Neural cell (in vitro differentiated cells): ENCODE results near the gene MED13L. TPM values are rescaled to one million over a fixed set of nuclear protein-coding genes. Genes with fewer than 3 reads are reported as not detected.

ENCODE experiments used
- H2AFZ ChIP-seq: fragments of 200-600, 300-800 bp; sonication (generic), shearing (Covaris generic); 2 replicates; pipeline ENCODE4 v1.6.0; 2014; ENCODE audit warnings: low read depth, mild to moderate bottlenecking, antibody characterized with exemption, low read length, moderate library complexity
- H3F3A ChIP-seq: fragments of 200-600 bp; shearing (Covaris generic); 2 replicates; pipeline ENCODE4 v1.6.1; 2016; ENCODE audit warnings: mild to moderate bottlenecking, moderate library complexity, mixed read lengths, antibody characterized with exemption, low read length; ENCODE audit not compliant: insufficient read depth, poor library complexity, severe bottlenecking
- H3K27ac ChIP-seq: fragments of 200-600, 300-800 bp; sonication (generic), shearing (Covaris generic); 2 replicates; pipeline ENCODE4 v1.5.1; 2014; ENCODE audit warnings: mild to moderate bottlenecking, low read length, moderate library complexity
- H3K27me3 ChIP-seq: fragments of 300-800, 200-600 bp; sonication (generic), shearing (Covaris generic); 2 replicates; pipeline ENCODE4 v1.6.0; 2014; ENCODE audit warnings: mild to moderate bottlenecking, low read depth, low read length, moderate library complexity; ENCODE audit not compliant: insufficient read depth
- H3K36me3 ChIP-seq: fragments of 300-800, 200-600 bp; sonication (generic), shearing (Covaris generic); 2 replicates; pipeline ENCODE4 v1.5.1; 2014; ENCODE audit warnings: mild to moderate bottlenecking, antibody characterized with exemption, low read length, moderate library complexity; ENCODE audit not compliant: insufficient read depth
- H3K4me2 ChIP-seq: fragments of 300-800, 200-600 bp; sonication (generic), shearing (Covaris generic); 2 replicates; pipeline ENCODE4 v1.6.0; 2014; ENCODE audit warnings: mild to moderate bottlenecking, low read length
- H3K4me3 ChIP-seq: fragments of 300-800, 200-600 bp; sonication (generic), shearing (Covaris generic); 2 replicates; pipeline ENCODE4 v1.5.1; 2014; ENCODE audit warnings: mild to moderate bottlenecking, low read length, moderate library complexity
- H3K79me2 ChIP-seq: fragments of 200-600 bp; shearing (Covaris generic); replicated peaks from 2 replicates; pipeline ENCODE4 v1.6.0; 2014; ENCODE audit warnings: mild to moderate bottlenecking, low read length, moderate library complexity; ENCODE audit not compliant: insufficient read depth
- H3K9ac ChIP-seq: fragments of 300-800, 200-600 bp; sonication (generic), shearing (Covaris generic); 2 replicates; pipeline ENCODE4 v1.6.1; 2016; ENCODE audit warnings: mild to moderate bottlenecking, low read length, mixed read lengths
- H3K9me2 ChIP-seq: fragments of 200-600 bp; shearing (Covaris generic); 2 replicates; pipeline ENCODE4 v1.6.1; 2016; ENCODE audit warnings: mild to moderate bottlenecking, low read length, mixed read lengths; ENCODE audit not compliant: insufficient read depth
- H3K9me3 ChIP-seq: fragments of 200-600, 300-800 bp; sonication (generic), shearing (Covaris generic); 2 replicates; pipeline ENCODE4 v1.6.1; 2016; ENCODE audit warnings: mild to moderate bottlenecking, mixed run types, low read length, moderate library complexity, mixed read lengths
- H4K20me1 ChIP-seq: fragments of 200-600 bp; shearing (Covaris generic); 2 replicates; pipeline ENCODE4 v1.6.1; 2016; ENCODE audit warnings: mild to moderate bottlenecking, mixed run types; ENCODE audit not compliant: insufficient read depth
- EP300 ChIP-seq: fragments of 450-650 bp; conservative IDR thresholded peaks from 2 replicates; pipeline ENCODE4 v1.6.1; 2014; ENCODE audit warnings: antibody characterized with exemption, mild to moderate bottlenecking, moderate library complexity; ENCODE audit not compliant: poor library complexity, severe bottlenecking
- EZH2 ChIP-seq: fragments of 200-600, 300-800 bp; shearing (Covaris generic), sonication (generic); IDR thresholded peaks from 2 replicates; pipeline ENCODE4 v1.6.1; 2014; ENCODE audit warnings: antibody characterized with exemption, low read length, borderline replicate concordance, mild to moderate bottlenecking; ENCODE audit not compliant: insufficient read depth, poor library complexity, severe bottlenecking
- MXI1 ChIP-seq: fragments of 450-650 bp; conservative IDR thresholded peaks from 2 replicates; pipeline ENCODE4 v1.6.1; 2014; ENCODE audit warnings: antibody characterized with exemption, mild to moderate bottlenecking; ENCODE audit not compliant: poor library complexity, severe bottlenecking
- POLR2AphosphoS5 ChIP-seq: IDR thresholded peaks from 2 replicates; pipeline ENCODE4 v1.6.1; 2012
- RAD21 ChIP-seq: fragments of 450-650 bp; conservative IDR thresholded peaks from 2 replicates; pipeline ENCODE4 v1.6.1; 2014; ENCODE audit warnings: antibody characterized with exemption, mild to moderate bottlenecking, moderate library complexity
- REST ChIP-seq: IDR thresholded peaks from 2 replicates; pipeline ENCODE4 v1.6.1; 2012; ENCODE audit warnings: borderline replicate concordance
- SMC3 ChIP-seq: fragments of 450-650 bp; conservative IDR thresholded peaks from 2 replicates; pipeline ENCODE4 v1.6.1; 2014; ENCODE audit warnings: antibody characterized with exemption, mild to moderate bottlenecking, moderate library complexity; ENCODE audit not compliant: poor library complexity
- TAF1 ChIP-seq: IDR thresholded peaks from 2 replicates; pipeline ENCODE4 v1.6.1; 2012; ENCODE audit warnings: low read depth
- polyA plus RNA-seq: library from polyadenylated mRNA; depleted of rRNA; stranded (reverse); fragments of >200 nt; gene quantifications from 2 replicates; pipeline ENCODE4 v1.2.3, GENCODE V29; 2014
- TF ChIP-seq, protein P1 (sequence below): fragments of 450-650 bp; IDR thresholded peaks from 2 replicates; pipeline ENCODE4 v1.5.1; 2014; ENCODE audit warnings: antibody characterized with exemption, mild to moderate bottlenecking, moderate library complexity; ENCODE audit not compliant: poor library complexity, severe bottlenecking

MED13L gene
- polyA plus RNA-seq, 1 donor from 2014 or later, result 38.9 TPM

DNA sequence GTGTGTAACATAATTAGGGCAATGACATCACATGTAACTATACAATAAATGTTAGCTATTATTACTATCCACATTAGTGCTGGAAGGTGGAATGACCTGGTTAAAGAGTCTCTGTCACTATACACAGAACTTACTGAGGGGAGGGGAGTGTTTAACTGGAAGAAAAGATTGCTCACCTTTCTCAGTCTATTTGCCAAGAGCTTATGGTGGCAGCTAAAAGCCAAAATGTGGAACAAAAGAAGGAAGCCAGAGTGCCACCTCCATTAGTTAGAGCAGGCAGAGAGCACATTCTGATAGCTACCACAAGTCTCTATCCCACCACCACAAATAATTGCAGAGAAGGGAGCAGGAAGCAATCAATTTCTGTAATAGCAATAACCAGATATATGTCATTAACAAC is 124.4 kb downstream of the MED13L start:
- Histone ChIP-seq H3K4me2 (no peak overlapping the region), H3K9ac (no peak overlapping the region), H3K4me3 (no peak overlapping the region), H3K9me3 (no peaks in the 10 kb centered on the region), H3K9me2 (no peaks in the 10 kb centered on the region), H3K79me2 (peaks cover 19% of the 10 kb centered on the region), H4K20me1 (no peaks in the 10 kb centered on the region), H3K27ac (no peak overlapping the region), H2AFZ (no peak overlapping the region), H3K36me3 (no peaks in the 10 kb centered on the region), H3F3A (no peaks in the 10 kb centered on the region), H3K27me3 (no peaks in the 10 kb centered on the region)
- TF ChIP-seq REST (no peak), RAD21 (no peak), SMC3 (no peak), EZH2 (no peak), MXI1 (no peak), TAF1 (no peak), EP300 (no peak), POLR2AphosphoS5 (no peak)
- TF ChIP-seq, protein P1, sequence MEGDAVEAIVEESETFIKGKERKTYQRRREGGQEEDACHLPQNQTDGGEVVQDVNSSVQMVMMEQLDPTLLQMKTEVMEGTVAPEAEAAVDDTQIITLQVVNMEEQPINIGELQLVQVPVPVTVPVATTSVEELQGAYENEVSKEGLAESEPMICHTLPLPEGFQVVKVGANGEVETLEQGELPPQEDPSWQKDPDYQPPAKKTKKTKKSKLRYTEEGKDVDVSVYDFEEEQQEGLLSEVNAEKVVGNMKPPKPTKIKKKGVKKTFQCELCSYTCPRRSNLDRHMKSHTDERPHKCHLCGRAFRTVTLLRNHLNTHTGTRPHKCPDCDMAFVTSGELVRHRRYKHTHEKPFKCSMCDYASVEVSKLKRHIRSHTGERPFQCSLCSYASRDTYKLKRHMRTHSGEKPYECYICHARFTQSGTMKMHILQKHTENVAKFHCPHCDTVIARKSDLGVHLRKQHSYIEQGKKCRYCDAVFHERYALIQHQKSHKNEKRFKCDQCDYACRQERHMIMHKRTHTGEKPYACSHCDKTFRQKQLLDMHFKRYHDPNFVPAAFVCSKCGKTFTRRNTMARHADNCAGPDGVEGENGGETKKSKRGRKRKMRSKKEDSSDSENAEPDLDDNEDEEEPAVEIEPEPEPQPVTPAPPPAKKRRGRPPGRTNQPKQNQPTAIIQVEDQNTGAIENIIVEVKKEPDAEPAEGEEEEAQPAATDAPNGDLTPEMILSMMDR, result no peak

DNA sequence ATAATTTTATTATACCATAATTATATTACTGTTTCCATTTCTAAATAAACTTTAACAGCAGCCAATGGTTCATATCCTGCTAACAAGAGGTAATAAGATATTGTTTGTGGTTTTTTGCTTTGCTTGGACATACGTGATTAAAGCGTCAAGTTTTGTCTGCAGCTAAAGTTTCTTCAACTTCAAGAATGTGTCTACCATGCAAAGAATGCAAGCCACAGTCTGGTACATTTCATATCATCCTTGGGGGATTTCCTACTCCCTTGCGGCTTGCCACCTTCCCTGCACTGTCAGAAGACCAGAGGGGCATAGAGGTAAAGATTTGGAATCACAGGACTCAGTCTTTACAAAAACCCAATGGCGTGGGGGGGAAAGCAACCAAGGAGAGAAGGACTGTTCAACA is 125.2 kb downstream of the MED13L start:
- Histone ChIP-seq H4K20me1 (no peaks in the 10 kb centered on the region), H3K4me2 (no peak overlapping the region), H3K9me2 (no peaks in the 10 kb centered on the region)

More for the DNA sequence above, 125.2 kb downstream of the MED13L start:
- TF ChIP-seq REST (no peak), TAF1 (no peak), RAD21 (no peak), EP300 (no peak), MXI1 (no peak), POLR2AphosphoS5 (no peak), SMC3 (no peak), EZH2 (no peak)
- TF ChIP-seq, protein P1, result no peak
- Histone ChIP-seq H2AFZ (no peak overlapping the region), H3K9me3 (no peaks in the 10 kb centered on the region), H3K79me2 (peaks cover 13% of the 10 kb centered on the region), H3K36me3 (no peaks in the 10 kb centered on the region), H3K27me3 (no peaks in the 10 kb centered on the region), H3K9ac (no peak overlapping the region), H3K4me3 (no peak overlapping the region), H3F3A (no peaks in the 10 kb centered on the region), H3K27ac (no peak overlapping the region)
